ENCODE data around the gene ZNF521.

ZNF521 gene

GRCh38 chr18:25081001-25081400, 271.0 kb downstream of the ZNF521 start:
- Histone ChIP-seq H3K4me1 (ENCODE audit: insufficient read depth, low read length) (peaks cover 22% of the 10 kb centered on the region; the same call in 1 of the 2 replicates), H3K36me3 (ENCODE audit: insufficient read depth, low read length) (no peaks in the 10 kb centered on the region), H3K27ac (ENCODE audit: low read depth, low read length) (no peak overlapping the region), H3K27me3 (ENCODE audit: insufficient read depth, low read length) (no peaks in the 10 kb centered on the region), H3K4me3 (ENCODE audit: low read length) (no peak overlapping the region), H3K9ac (ENCODE audit: low read depth, low read length) (no peak overlapping the region), H3K9me3 (ENCODE audit: insufficient read depth, low read depth, low read length) (no peaks in the 10 kb centered on the region)
- WGBS: 96% methylated on average over 8 of the region's 8 CpGs

- H3K4me3 ChIP-seq (ENCODE audit: low read length): no peak overlapping the region
- H3K4me1 ChIP-seq (ENCODE audit: insufficient read depth, low read length): peaks cover 30% of the 10 kb centered on the region
- H3K27me3 ChIP-seq (ENCODE audit: insufficient read depth, low read length): no peaks in the 10 kb centered on the region
- no peaks in the 10 kb centered on the region for H3K9me3 ChIP-seq (ENCODE audit: insufficient read depth, low read depth, low read length)
- WGBS: 82% methylated on average over 10 of the region's 10 CpGs
- no peak overlapping the region for H3K27ac ChIP-seq (ENCODE audit: low read depth, low read length)
- no peak overlapping the region for H3K9ac ChIP-seq (ENCODE audit: low read depth, low read length)
- no peaks in the 10 kb centered on the region for H3K36me3 ChIP-seq (ENCODE audit: insufficient read depth, low read length)
These were observed 271.8 kb downstream of the ZNF521 start for GRCh38 chr18:25080211-25080610.

- Histone ChIP-seq H3K4me3 (ENCODE audit: low read length) (no peak overlapping the region), H3K9me3 (ENCODE audit: insufficient read depth, low read depth, low read length) (no peaks in the 10 kb centered on the region), H3K36me3 (ENCODE audit: insufficient read depth, low read length) (no peaks in the 10 kb centered on the region), H3K9ac (ENCODE audit: low read depth, low read length) (no peak overlapping the region), H3K4me1 (ENCODE audit: insufficient read depth, low read length) (peaks cover 51% of the 10 kb centered on the region), H3K27me3 (ENCODE audit: insufficient read depth, low read length) (no peaks in the 10 kb centered on the region), H3K27ac (ENCODE audit: low read depth, low read length) (no peak overlapping the region)
- WGBS: 88% methylated on average over 18 of the region's 18 CpGs
These were observed 273.8 kb downstream of the ZNF521 start for GRCh38 chr18:25077944-25078723.

- Histone ChIP-seq H3K27ac (ENCODE audit: low read depth, low read length) (peak overlapping the region; percentile 34; the same call in 1 of the 2 replicates), H3K9me3 (ENCODE audit: insufficient read depth, low read depth, low read length) (no peaks in the 10 kb centered on the region), H3K36me3 (ENCODE audit: insufficient read depth, low read length) (no peaks in the 10 kb centered on the region), H3K9ac (ENCODE audit: low read depth, low read length) (no peak overlapping the region; the same call in 1 of the 2 replicates), H3K27me3 (ENCODE audit: insufficient read depth, low read length) (no peaks in the 10 kb centered on the region), H3K4me1 (ENCODE audit: insufficient read depth, low read length) (peaks cover 55% of the 10 kb centered on the region), H3K4me3 (ENCODE audit: low read length) (no peak overlapping the region)
- whole genome bisulfite sequencing: 85% methylated on average over 19 of the region's 19 CpGs
These were observed 274.7 kb downstream of the ZNF521 start for GRCh38 chr18:25077038-25077943.

GRCh38 chr18:25075783-25076182, 276.2 kb downstream of the ZNF521 start:
- WGBS: 84% methylated on average over 3 of the region's 3 CpGs
- H3K9me3 ChIP-seq (ENCODE audit: insufficient read depth, low read depth, low read length): no peaks in the 10 kb centered on the region

GRCh38 chr18:25075331-25075730, 276.6 kb downstream of the ZNF521 start:
- Histone ChIP-seq H3K9ac (ENCODE audit: low read depth, low read length) (no peak overlapping the region), H3K27me3 (ENCODE audit: insufficient read depth, low read length) (no peaks in the 10 kb centered on the region), H3K27ac (ENCODE audit: low read depth, low read length) (no peak overlapping the region), H3K4me1 (ENCODE audit: insufficient read depth, low read length) (peaks cover 55% of the 10 kb centered on the region), H3K9me3 (ENCODE audit: insufficient read depth, low read depth, low read length) (no peaks in the 10 kb centered on the region), H3K36me3 (ENCODE audit: insufficient read depth, low read length) (no peaks in the 10 kb centered on the region), H3K4me3 (ENCODE audit: low read length) (no peak overlapping the region)
- WGBS: 62% methylated on average over 5 of the region's 5 CpGs

More at GRCh38 chr18:25075783-25076182, 276.2 kb downstream of the ZNF521 start:
- H3K4me3 ChIP-seq (ENCODE audit: low read length): no peak overlapping the region
- H3K9ac ChIP-seq (ENCODE audit: low read depth, low read length): no peak overlapping the region
- no peaks in the 10 kb centered on the region for H3K27me3 ChIP-seq (ENCODE audit: insufficient read depth, low read length)
- no peak overlapping the region for H3K27ac ChIP-seq (ENCODE audit: low read depth, low read length)
- H3K36me3 ChIP-seq (ENCODE audit: insufficient read depth, low read length): no peaks in the 10 kb centered on the region
- H3K4me1 ChIP-seq (ENCODE audit: insufficient read depth, low read length): peaks cover 55% of the 10 kb centered on the region

GRCh38 chr18:25074925-25075324, 277.0 kb downstream of the ZNF521 start:
- Histone ChIP-seq H3K27ac (ENCODE audit: low read depth, low read length) (no peak overlapping the region), H3K4me1 (ENCODE audit: insufficient read depth, low read length) (peaks cover 55% of the 10 kb centered on the region), H3K9me3 (ENCODE audit: insufficient read depth, low read depth, low read length) (no peaks in the 10 kb centered on the region), H3K27me3 (ENCODE audit: insufficient read depth, low read length) (no peaks in the 10 kb centered on the region), H3K36me3 (ENCODE audit: insufficient read depth, low read length) (no peaks in the 10 kb centered on the region), H3K9ac (ENCODE audit: low read depth, low read length) (no peak overlapping the region), H3K4me3 (ENCODE audit: low read length) (no peak overlapping the region)
- WGBS: 17% methylated on average over 3 of the region's 4 CpGs

GRCh38 chr18:25072205-25072604, 279.8 kb downstream of the ZNF521 start:
- Histone ChIP-seq H3K36me3 (ENCODE audit: insufficient read depth, low read length) (no peaks in the 10 kb centered on the region), H3K9ac (ENCODE audit: low read depth, low read length) (no peak overlapping the region), H3K4me1 (ENCODE audit: insufficient read depth, low read length) (peaks cover 45% of the 10 kb centered on the region), H3K27me3 (ENCODE audit: insufficient read depth, low read length) (no peaks in the 10 kb centered on the region), H3K27ac (ENCODE audit: low read depth, low read length) (no peak overlapping the region), H3K4me3 (ENCODE audit: low read length) (no peak overlapping the region), H3K9me3 (ENCODE audit: insufficient read depth, low read depth, low read length) (no peaks in the 10 kb centered on the region)
- WGBS: 97% methylated on average over 6 of the region's 6 CpGs

- no peaks in the 10 kb centered on the region for H3K27me3 ChIP-seq (ENCODE audit: insufficient read depth, low read length)
- 96% methylated on average over 4 of the region's 5 CpGs for WGBS
- no peaks in the 10 kb centered on the region for H3K9me3 ChIP-seq (ENCODE audit: insufficient read depth, low read depth, low read length)
These were observed 284.5 kb downstream of the ZNF521 start for GRCh38 chr18:25067275-25068025.

GRCh38 chr18:25066516-25066915, 285.4 kb downstream of the ZNF521 start:
- no peaks in the 10 kb centered on the region for H3K9me3 ChIP-seq (ENCODE audit: insufficient read depth, low read depth, low read length)
- WGBS: 80% methylated on average over 3 of the region's 3 CpGs
- H3K27me3 ChIP-seq (ENCODE audit: insufficient read depth, low read length): no peaks in the 10 kb centered on the region

More at GRCh38 chr18:25067275-25068025, 284.5 kb downstream of the ZNF521 start:
- Histone ChIP-seq H3K36me3 (ENCODE audit: insufficient read depth, low read length) (no peaks in the 10 kb centered on the region), H3K27ac (ENCODE audit: low read depth, low read length) (no peak overlapping the region), H3K4me1 (ENCODE audit: insufficient read depth, low read length) (no peaks in the 10 kb centered on the region), H3K9ac (ENCODE audit: low read depth, low read length) (no peak overlapping the region), H3K4me3 (ENCODE audit: low read length) (no peak overlapping the region)

More at GRCh38 chr18:25066516-25066915, 285.4 kb downstream of the ZNF521 start:
- Histone ChIP-seq H3K27ac (ENCODE audit: low read depth, low read length) (no peak overlapping the region), H3K9ac (ENCODE audit: low read depth, low read length) (no peak overlapping the region), H3K36me3 (ENCODE audit: insufficient read depth, low read length) (no peaks in the 10 kb centered on the region), H3K4me1 (ENCODE audit: insufficient read depth, low read length) (no peaks in the 10 kb centered on the region), H3K4me3 (ENCODE audit: low read length) (no peak overlapping the region)

Measured in HUES64 (cell line).